ENCODE data around the gene LIMS2.

Gene LIMS2

GRCh38 chr2:127700527-127701192 is 25.3 kb upstream of the LIMS2 start:
- DNase-seq, result no peak

- DNase-seq, result no peak
Observed at GRCh38 chr2:127698553-127699355, 23.4 kb upstream of the LIMS2 start.

GRCh38 chr2:127697482-127698180 is 22.3 kb upstream of the LIMS2 start:
- no peak for DNase-seq

GRCh38 chr2:127695491-127696472 is 20.5 kb upstream of the LIMS2 start:
- peak; percentile 37 for DNase-seq

GRCh38 chr2:127694986-127695385 is 19.7 kb upstream of the LIMS2 start:
- no peak for DNase-seq

- DNase-seq, result no peak
Observed at GRCh38 chr2:127690696-127691095, 15.4 kb upstream of the LIMS2 start.

GRCh38 chr2:127688405-127688804 is 13.1 kb upstream of the LIMS2 start:
- no peak for DNase-seq

- no peak for DNase-seq
Observed at GRCh38 chr2:127685410-127686080, 10.2 kb upstream of the LIMS2 start.

GRCh38 chr2:127683757-127684156 is 8.4 kb upstream of the LIMS2 start:
- DNase-seq, result no peak

- no peak for DNase-seq
Observed at GRCh38 chr2:127683056-127683455, 7.7 kb upstream of the LIMS2 start.

GRCh38 chr2:127681976-127682857 is 6.9 kb upstream of the LIMS2 start:
- no peak for DNase-seq

GRCh38 chr2:127681288-127681804 is 6.0 kb upstream of the LIMS2 start:
- DNase-seq, result no peak

GRCh38 chr2:127680706-127681287 is 5.5 kb upstream of the LIMS2 start:
- no peak for DNase-seq

GRCh38 chr2:127679680-127680361 is 4.5 kb upstream of the LIMS2 start:
- no peak for DNase-seq

- no peak for DNase-seq
Observed at GRCh38 chr2:127678991-127679390, 3.7 kb upstream of the LIMS2 start.

GRCh38 chr2:127678531-127678930 is 3.2 kb upstream of the LIMS2 start:
- DNase-seq, result no peak

GRCh38 chr2:127676906-127677305 is 1.6 kb upstream of the LIMS2 start:
- DNase-seq, result no peak

GRCh38 chr2:127674241-127675209 is 805 bp downstream of the LIMS2 start:
- DNase-seq, result no peak
